Measurements from ENCODE around the gene AATF. TPM values are rescaled to one million over a fixed set of nuclear protein-coding genes. Genes with fewer than 3 reads are reported as not detected.

The AATF gene
- total and polyA plus RNA-seq, 9 donors: 28.5 to 73.6 (median 42.5) TPM

DNA sequence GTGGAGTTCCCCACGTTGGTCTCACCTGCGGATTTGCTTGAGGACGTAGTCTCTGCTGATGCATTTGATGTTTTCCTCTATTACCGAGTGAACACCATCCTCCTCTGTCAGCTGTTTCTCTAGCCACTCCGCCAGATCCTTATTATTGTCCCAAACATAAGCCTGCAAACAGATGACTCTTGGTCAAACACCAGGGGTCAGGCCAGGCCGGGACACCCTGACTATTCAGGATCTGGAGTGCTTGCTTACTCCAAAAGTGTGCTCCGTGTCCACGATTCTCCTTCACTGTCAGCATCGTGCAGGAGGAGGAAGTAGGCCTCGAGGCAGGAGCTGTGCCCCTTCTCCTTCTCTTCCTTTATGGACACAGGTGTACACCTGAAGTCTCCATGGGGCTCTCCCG, 140.2 kb downstream of the AATF start:
- DNase-seq: no peak
- Histone ChIP-seq H3K4me1 (ENCODE audit: insufficient read depth) (no peaks in the 10 kb centered on the region), H3K27me3 (no peaks in the 10 kb centered on the region), H3K4me3 (no peak overlapping the region), H3K27ac (no peak overlapping the region), H3K9me3 (no peaks in the 10 kb centered on the region), H3K36me3 (no peaks in the 10 kb centered on the region)
- 77 to 86% (median 84%) methylated on average over 11 of the region's 11 CpGs for WGBS, 3 donors
- intact Hi-C loops (cut with DNase I): no loop called here
- TF ChIP-seq EP300 (IDR thresholded peaks at IDR 0.05) (no peak), POLR2A (IDR thresholded peaks at IDR 0.05) (no peak)
- TF ChIP-seq, protein P1, sequence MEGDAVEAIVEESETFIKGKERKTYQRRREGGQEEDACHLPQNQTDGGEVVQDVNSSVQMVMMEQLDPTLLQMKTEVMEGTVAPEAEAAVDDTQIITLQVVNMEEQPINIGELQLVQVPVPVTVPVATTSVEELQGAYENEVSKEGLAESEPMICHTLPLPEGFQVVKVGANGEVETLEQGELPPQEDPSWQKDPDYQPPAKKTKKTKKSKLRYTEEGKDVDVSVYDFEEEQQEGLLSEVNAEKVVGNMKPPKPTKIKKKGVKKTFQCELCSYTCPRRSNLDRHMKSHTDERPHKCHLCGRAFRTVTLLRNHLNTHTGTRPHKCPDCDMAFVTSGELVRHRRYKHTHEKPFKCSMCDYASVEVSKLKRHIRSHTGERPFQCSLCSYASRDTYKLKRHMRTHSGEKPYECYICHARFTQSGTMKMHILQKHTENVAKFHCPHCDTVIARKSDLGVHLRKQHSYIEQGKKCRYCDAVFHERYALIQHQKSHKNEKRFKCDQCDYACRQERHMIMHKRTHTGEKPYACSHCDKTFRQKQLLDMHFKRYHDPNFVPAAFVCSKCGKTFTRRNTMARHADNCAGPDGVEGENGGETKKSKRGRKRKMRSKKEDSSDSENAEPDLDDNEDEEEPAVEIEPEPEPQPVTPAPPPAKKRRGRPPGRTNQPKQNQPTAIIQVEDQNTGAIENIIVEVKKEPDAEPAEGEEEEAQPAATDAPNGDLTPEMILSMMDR (IDR thresholded peaks at IDR 0.05): no peak

GRCh38 chr17:37089956-37090355, 141.2 kb downstream of the AATF start:
- no peaks in the 10 kb centered on the region for H3K9me3 ChIP-seq
- TF ChIP-seq, protein P1 (IDR thresholded peaks at IDR 0.05): no peak
- no peak for TF ChIP-seq POLR2A (IDR thresholded peaks at IDR 0.05)
- TF ChIP-seq EP300 (IDR thresholded peaks at IDR 0.05): no peak
- no peaks in the 10 kb centered on the region for H3K4me1 ChIP-seq (ENCODE audit: insufficient read depth)
- intact Hi-C loops (cut with DNase I): no loop called here
- no peak overlapping the region for H3K4me3 ChIP-seq
- no peak overlapping the region for H3K27ac ChIP-seq
- DNase-seq: no peak
- WGBS, 3 donors: 72 to 74% (median 73%) methylated on average over 7 of the region's 7 CpGs
- no peaks in the 10 kb centered on the region for H3K27me3 ChIP-seq
- no peaks in the 10 kb centered on the region for H3K36me3 ChIP-seq

GRCh38 chr17:37090941-37091340, 142.2 kb downstream of the AATF start:
- Histone ChIP-seq H3K27me3 (no peaks in the 10 kb centered on the region), H3K4me1 (ENCODE audit: insufficient read depth) (no peaks in the 10 kb centered on the region), H3K27ac (no peak overlapping the region), H3K36me3 (no peaks in the 10 kb centered on the region), H3K4me3 (no peak overlapping the region), H3K9me3 (no peaks in the 10 kb centered on the region)
- WGBS, 3 donors: 88 to 89% (median 88%) methylated on average over 3 of the region's 3 CpGs
- no peak for DNase-seq
- intact Hi-C loops (cut with DNase I): no loop called here
- TF ChIP-seq EP300 (IDR thresholded peaks at IDR 0.05): no peak
- no peak for TF ChIP-seq POLR2A (IDR thresholded peaks at IDR 0.05)
- TF ChIP-seq, protein P1 (IDR thresholded peaks at IDR 0.05): no peak

- no peak for TF ChIP-seq EP300 (IDR thresholded peaks at IDR 0.05)
- TF ChIP-seq, protein P1 (IDR thresholded peaks at IDR 0.05): no peak
- TF ChIP-seq POLR2A (IDR thresholded peaks at IDR 0.05): no peak
- H3K36me3 ChIP-seq: no peaks in the 10 kb centered on the region
- no peak overlapping the region for H3K27ac ChIP-seq
- no peaks in the 10 kb centered on the region for H3K27me3 ChIP-seq
- no peaks in the 10 kb centered on the region for H3K4me1 ChIP-seq (ENCODE audit: insufficient read depth)
- intact Hi-C loops (cut with DNase I): no loop called here
- 94 to 96% (median 94%) methylated on average over 2 of the region's 2 CpGs for WGBS, 3 donors
- H3K4me3 ChIP-seq: no peak overlapping the region
- DNase-seq: no peak
- H3K9me3 ChIP-seq: no peaks in the 10 kb centered on the region
Measured at GRCh38 chr17:37092071-37092470, 143.3 kb downstream of the AATF start.

- H3K9me3 ChIP-seq: no peaks in the 10 kb centered on the region
Measured at GRCh38 chr17:37092701-37093100, 143.9 kb downstream of the AATF start.

More at GRCh38 chr17:37092701-37093100, 143.9 kb downstream of the AATF start:
- TF ChIP-seq POLR2A (IDR thresholded peaks at IDR 0.05) (no peak), EP300 (IDR thresholded peaks at IDR 0.05) (no peak)
- TF ChIP-seq, protein P1 (IDR thresholded peaks at IDR 0.05): no peak
- Histone ChIP-seq H3K4me1 (ENCODE audit: insufficient read depth) (no peaks in the 10 kb centered on the region), H3K27ac (no peak overlapping the region), H3K27me3 (no peaks in the 10 kb centered on the region), H3K4me3 (no peak overlapping the region), H3K36me3 (no peaks in the 10 kb centered on the region)
- intact Hi-C loops (cut with DNase I): no loop called here
- DNase-seq: no peak

Data from ovary (tissue), 9 donors.